GM10266 (cell line): ENCODE results near the gene FAM107B.

Experiments used
- DNase-seq: peaks from one replicate; pipeline ENCODE4 v3.0.0; 2012; ENCODE audit errors: extremely low spot score
- CTCF ChIP-seq: IDR thresholded peaks from 2 replicates; pipeline ENCODE4 v1.5.1; 2012; ENCODE audit warnings: mild to moderate bottlenecking, low read depth; ENCODE audit not compliant: control insufficient read depth, insufficient read depth; ENCODE audit errors: missing control alignments

Gene FAM107B

GRCh38 chr10:14613588-14613920, 161.1 kb downstream of the FAM107B start:
- TF ChIP-seq CTCF, result no peak
- no peak for DNase-seq

- TF ChIP-seq CTCF, result no peak
- no peak for DNase-seq
Measured at GRCh38 chr10:14612873-14613587, 161.7 kb downstream of the FAM107B start.

- TF ChIP-seq CTCF, result no peak
- no peak for DNase-seq
Measured at GRCh38 chr10:14611968-14612693, 162.6 kb downstream of the FAM107B start.

- TF ChIP-seq CTCF, result no peak
- DNase-seq, result no peak
Measured at GRCh38 chr10:14609178-14609577, 165.5 kb downstream of the FAM107B start.

- peak; percentile 28 for DNase-seq
- no peak for TF ChIP-seq CTCF
Measured at GRCh38 chr10:14608381-14609001, 166.2 kb downstream of the FAM107B start.

- no peak for DNase-seq
- TF ChIP-seq CTCF, result no peak
Measured at GRCh38 chr10:14606633-14607032, 168.1 kb downstream of the FAM107B start.
